A549 treated with AZD9567 at 1 μM for 4 hours (cell line): Measurements from ENCODE around the gene GGT7. TPM values are rescaled to one million over a fixed set of nuclear protein-coding genes. Genes with fewer than 3 reads are reported as not detected.

Experiments
- total RNA-seq: library from RNA; stranded (reverse); fragments of 200-300 nt; extraction: Qiagen RNA extraction; gene quantifications from 5 replicates; pipeline ENCODE4 v1.2.3, GENCODE V29; 2022; ENCODE audit not compliant: insufficient read depth

The GGT7 gene
- total RNA-seq: 4.5 to 8.4 TPM (median 7.4 TPM) in 5 replicates

DNA sequence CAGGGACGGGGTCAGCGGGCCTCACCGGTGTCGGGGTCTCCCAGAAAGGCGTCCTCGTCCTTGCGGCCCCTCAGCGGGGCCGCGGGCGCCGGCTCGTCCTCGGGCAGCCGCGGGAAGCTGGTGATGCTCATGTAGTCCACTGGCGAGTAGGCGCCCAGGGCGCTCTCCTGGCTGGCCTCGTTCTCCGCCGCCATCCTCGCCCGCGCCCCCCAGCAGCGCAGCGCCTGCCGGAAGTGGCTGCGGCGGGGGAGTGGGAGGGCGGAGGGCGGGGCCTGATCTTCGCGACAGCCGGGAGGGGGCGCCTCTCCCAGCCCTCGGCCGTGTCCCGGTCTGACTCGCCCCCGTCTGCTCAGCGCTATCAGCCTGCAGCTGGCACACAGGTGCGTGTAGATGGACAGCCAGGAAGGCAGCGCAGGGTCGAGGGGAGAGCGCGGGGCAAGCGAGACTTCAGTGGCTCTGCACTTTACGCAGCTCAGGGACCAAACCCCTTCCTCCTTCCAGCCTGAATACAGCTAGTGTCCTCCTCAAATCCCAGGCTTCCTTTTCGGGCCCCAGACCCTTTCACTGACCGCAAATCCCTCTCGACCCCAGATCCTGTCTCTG lies at the start of gene GGT7:
TSS of gene GGT7 (minus strand) at position 235 of the 603 bp plus-strand sequence. CDS start at position 194, 41 bp downstream.

GRCh38 chr20:34876406-34877282 lies 4.0 kb upstream of the GGT7 start, which contains the start of gene ACSS2:
Gene ACSS2, plus strand, starts transcription at chr20:34876612. Its CDS starts 34 bp downstream, at chr20:34876646.

GRCh38 chr20:34825530-34826362 lies 46.9 kb downstream of the GGT7 start, which contains the start of gene NCOA6:
Gene NCOA6, minus strand, starts transcription at chr20:34825651. Its CDS starts 43,296 bp downstream, at chr20:34782355.

Other genes with a start within 250 kb of the GGT7 start
- gene PIGU, start 195.8 kb downstream of the GGT7 start, total RNA-seq: 28.6 to 29.9 TPM (median 29.3 TPM) in 5 replicates
- 6.0 to 8.9 TPM (median 8.0 TPM) in 5 replicates for gene TP53INP2, start 168.5 kb downstream of the GGT7 start, total RNA-seq
- gene NCOA6, start 47.2 kb downstream of the GGT7 start, total RNA-seq: 15.5 to 28.9 TPM (median 16.9 TPM) in 5 replicates
- 7.4 to 10.8 TPM (median 10.6 TPM) in 5 replicates for gene ACSS2, start 3.8 kb upstream of the GGT7 start, total RNA-seq
- 55.7 to 62.6 TPM (median 56.5 TPM) in 5 replicates for gene GSS, start 83.0 kb upstream of the GGT7 start, total RNA-seq
- gene MYH7B, start 83.0 kb upstream of the GGT7 start, total RNA-seq: 0.04 to 0.16 TPM (median 0.09 TPM) in 4 of 5 replicates, not detected in the other
- 57.3 to 64.6 TPM (median 60.9 TPM) in 5 replicates for gene TRPC4AP, start 220.0 kb upstream of the GGT7 start, total RNA-seq